GM12874 (cell line): ENCODE measurements around the gene TMEM204.

ENCODE experiments used
- CTCF ChIP-seq: IDR thresholded peaks from 2 replicates; pipeline ENCODE4 v1.5.1; 2011; ENCODE audit warnings: low read depth, mild to moderate bottlenecking, control low read depth, low read length, moderate library complexity; ENCODE audit not compliant: insufficient read depth

The TMEM204 gene

GRCh38 chr16:1543085-1543896 is 9.8 kb downstream of the TMEM204 start:
- TF ChIP-seq CTCF, result no peak

GRCh38 chr16:1545044-1546040 is 11.9 kb downstream of the TMEM204 start:
- no peak for TF ChIP-seq CTCF

- TF ChIP-seq CTCF, result no peak
These were observed 13.0 kb downstream of the TMEM204 start for GRCh38 chr16:1546430-1546829.

GRCh38 chr16:1548233-1548632 is 14.8 kb downstream of the TMEM204 start:
- TF ChIP-seq CTCF, result no peak

- no peak for TF ChIP-seq CTCF
These were observed 15.3 kb downstream of the TMEM204 start for GRCh38 chr16:1548727-1549126.

GRCh38 chr16:1550069-1550468 is 16.6 kb downstream of the TMEM204 start:
- TF ChIP-seq CTCF, result no peak

- TF ChIP-seq CTCF, result no peak
These were observed 17.2 kb downstream of the TMEM204 start for GRCh38 chr16:1550696-1551095.
